RPMI7951 (cell line): ENCODE measurements around the gene EXTL1. TPM values are rescaled to one million over a fixed set of nuclear protein-coding genes. Genes with fewer than 3 reads are reported as not detected.
"Not testable (repeated sequence)": the region's sequence is repeated elsewhere in the genome, so short reads cannot be mapped to it uniquely, and the experiment has no call there.

Source experiments
- DNase-seq: peaks from one replicate; pipeline ENCODE4 v3.0.0-alpha.2; 2012; ENCODE audit warnings: low read depth
- total RNA-seq: library from RNA; depleted of rRNA; stranded (reverse); fragments of >200 nt; shearing (Covaris generic); gene quantifications from 2 replicates; pipeline ENCODE4 v1.2.3, GENCODE V29; 2014; rRNA removed

Gene EXTL1, protein sequence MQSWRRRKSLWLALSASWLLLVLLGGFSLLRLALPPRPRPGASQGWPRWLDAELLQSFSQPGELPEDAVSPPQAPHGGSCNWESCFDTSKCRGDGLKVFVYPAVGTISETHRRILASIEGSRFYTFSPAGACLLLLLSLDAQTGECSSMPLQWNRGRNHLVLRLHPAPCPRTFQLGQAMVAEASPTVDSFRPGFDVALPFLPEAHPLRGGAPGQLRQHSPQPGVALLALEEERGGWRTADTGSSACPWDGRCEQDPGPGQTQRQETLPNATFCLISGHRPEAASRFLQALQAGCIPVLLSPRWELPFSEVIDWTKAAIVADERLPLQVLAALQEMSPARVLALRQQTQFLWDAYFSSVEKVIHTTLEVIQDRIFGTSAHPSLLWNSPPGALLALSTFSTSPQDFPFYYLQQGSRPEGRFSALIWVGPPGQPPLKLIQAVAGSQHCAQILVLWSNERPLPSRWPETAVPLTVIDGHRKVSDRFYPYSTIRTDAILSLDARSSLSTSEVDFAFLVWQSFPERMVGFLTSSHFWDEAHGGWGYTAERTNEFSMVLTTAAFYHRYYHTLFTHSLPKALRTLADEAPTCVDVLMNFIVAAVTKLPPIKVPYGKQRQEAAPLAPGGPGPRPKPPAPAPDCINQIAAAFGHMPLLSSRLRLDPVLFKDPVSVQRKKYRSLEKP
- 2.2 and 4.1 TPM in 2 replicates for total RNA-seq

DNA sequence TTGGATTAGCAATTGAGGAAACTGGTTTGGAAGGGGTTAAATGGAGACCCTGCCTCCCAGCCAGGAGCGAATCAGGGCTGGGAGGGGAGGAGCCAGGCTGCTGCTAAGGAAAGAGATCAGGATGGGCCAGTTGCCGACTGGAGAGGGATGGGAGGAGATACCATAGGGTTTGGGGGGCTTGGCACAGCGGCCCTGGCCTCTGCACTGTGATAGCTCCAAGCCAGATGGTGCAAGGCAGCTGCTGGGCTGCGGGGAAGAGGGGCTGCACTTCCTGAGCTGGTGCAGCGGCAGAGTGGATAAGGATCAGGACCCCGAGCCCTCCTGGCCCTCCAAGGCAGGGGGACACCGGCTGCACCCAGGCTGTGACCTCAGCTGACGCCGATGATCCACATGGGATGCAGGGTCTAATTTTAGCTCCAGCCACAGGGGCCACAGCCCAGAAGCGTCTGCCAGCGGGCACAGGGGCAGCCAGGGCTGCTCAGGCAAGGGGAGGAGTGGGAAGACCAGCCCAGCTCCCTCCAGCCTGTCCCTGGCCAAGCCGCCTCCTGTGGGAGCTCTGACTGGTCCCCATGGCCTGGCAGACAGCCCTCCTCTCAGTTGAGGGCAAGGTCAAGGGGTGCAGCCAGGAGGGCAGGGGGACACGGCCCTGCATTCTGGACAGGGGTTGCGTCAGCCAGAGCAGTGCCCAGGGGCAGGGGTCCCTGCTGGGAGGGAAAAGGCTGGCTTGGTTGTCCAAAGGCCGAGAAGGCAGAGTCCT lies at the start of gene EXTL1:
Gene EXTL1 (plus strand): TSS at position 129 of the 757 bp plus-strand sequence. CDS start 872 bp downstream, outside the sequence.
- DNase-seq: peak; percentile 62

DNA sequence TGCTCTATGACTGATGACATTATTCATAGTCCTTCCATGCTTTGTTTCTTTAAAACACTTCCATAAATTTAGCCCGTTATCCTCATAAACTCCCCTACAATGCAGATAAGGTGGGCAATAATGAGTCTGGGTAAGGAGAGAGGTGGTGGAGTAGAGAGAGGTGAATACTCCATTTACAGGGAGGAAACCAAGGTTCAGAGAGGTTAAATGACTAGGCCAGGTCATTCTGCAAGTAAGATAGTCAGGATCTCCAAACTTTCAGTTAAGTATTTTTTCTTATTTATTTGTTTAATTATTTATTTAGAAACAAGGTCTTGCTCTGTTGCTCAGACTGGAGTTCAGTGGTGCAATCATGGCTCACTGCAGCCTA lies 49.8 kb upstream of the EXTL1 start:
- no peak for DNase-seq

DNA sequence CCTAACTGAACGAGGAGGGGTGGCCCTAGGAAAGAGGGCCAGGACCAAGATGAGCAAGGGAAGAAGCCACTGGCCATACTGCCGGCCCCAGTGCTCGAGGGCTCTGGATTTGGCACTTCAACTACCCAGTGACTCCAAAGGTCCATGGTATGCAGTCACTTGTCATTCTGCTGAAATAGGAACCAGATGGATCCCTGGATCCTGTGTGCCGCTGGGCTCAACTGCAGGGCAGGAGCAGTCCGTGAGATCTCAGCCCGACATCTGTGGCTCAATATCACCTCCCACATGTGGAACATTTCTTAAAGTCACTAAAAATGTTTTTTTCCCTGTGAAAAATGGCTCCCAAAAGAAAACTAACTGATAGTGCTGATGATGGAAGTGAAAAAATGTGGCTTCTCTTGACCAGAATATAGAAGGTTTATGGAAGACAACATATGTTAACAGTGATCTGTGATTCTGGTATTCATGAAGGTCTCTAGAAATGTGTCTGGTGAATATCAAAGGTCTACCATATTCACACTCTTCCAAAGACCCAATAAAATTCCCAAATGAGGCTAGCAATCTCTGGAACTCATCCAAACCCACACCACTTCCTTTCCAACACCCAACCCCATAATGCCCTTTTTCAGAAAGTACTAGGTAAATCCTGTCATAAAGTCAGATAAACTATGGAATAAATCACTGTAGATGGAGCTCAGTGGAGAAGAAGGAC lies 47.8 kb upstream of the EXTL1 start:
- DNase-seq: peak; percentile 20

GRCh38 chr1:25977801-25978200 lies 43.8 kb upstream of the EXTL1 start:
- no peak for DNase-seq

DNA sequence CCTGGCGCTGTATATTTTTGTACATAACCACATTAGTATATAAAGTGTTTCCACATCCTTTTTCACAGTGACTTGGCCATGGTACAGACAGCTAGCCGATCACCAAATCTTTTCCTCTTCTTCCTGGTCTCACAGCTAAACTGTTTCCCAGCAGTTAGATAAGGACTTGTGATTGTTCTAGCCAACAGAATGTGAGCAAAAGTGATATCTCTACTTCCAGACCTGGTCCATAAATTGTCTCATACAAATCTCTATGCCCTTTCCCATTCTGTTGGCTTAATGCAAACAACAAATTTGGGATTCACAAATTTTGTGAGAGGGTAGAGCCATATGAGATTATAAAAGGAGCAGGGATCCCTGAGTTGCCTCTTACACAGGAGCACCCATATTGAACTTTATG lies 43.2 kb upstream of the EXTL1 start:
- no peak for DNase-seq

- no peak for DNase-seq
Measured at GRCh38 chr1:25979210-25979609, 42.4 kb upstream of the EXTL1 start.

GRCh38 chr1:25985171-25985570 lies 36.4 kb upstream of the EXTL1 start:
- DNase-seq: no peak

- DNase-seq: no peak
Measured at GRCh38 chr1:25985670-25986069, 35.9 kb upstream of the EXTL1 start.

DNA sequence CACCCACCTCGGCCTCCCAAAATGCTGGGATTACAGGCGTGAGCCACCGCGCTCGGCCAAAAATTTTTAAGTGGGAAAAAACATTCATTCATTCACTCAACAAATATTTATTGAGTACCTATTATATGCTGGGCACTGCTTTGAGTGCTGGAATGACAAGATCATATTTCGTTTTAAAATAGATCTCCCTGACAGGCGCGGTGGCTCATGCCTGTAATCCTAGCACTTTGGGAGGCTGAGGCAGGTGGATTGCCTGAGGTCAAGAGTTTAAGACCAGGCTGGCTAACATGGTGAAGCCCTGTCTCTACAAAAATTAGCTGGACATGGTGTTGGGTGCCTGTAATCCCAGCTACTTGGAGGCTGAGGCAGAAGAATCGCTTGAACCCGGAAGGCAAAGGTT lies 34.8 kb upstream of the EXTL1 start:
- DNase-seq: not testable (repeated sequence)

- no peak for DNase-seq
Measured at GRCh38 chr1:25987951-25988350, 33.6 kb upstream of the EXTL1 start.

DNA sequence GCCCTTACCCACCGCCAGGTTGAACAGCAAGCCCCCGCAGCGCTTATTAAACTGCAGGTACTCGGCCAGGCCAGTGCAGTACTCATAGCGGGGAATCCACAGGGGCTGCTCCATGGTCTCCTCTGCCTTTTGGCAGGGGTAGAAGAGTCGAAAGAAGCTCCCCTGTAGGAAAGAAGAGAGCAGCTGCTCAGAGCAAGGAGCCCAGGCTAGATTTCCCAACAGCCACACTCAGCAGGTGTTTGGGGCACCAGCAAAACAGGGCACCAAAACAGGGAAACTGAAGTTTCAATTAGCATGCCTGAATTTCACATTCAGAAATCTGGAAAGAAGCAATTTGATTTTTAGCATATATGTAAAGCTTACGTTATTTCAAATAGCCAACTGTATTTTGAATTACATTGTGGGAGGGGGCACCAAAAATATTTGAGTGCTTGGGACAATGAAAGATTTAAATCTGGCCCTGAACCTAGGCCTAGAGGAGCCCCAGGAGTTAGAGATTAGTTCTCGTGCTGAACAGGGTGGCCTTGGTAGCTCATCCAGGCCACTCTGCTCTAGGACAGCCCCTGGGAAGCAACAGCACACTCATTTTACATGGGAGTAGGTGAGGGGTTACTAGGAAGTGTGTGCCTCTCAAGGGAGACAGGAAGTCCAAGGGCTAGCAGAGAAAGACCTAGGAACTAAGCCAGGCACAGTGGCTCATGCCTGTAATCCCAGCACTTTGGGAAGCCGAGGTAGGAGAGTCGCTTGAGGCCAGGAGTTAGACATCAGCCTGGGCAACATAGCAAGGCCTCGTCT lies 31.9 kb upstream of the EXTL1 start:
- no peak for DNase-seq

GRCh38 chr1:25990251-25990650 lies 31.3 kb upstream of the EXTL1 start:
- no peak for DNase-seq

DNA sequence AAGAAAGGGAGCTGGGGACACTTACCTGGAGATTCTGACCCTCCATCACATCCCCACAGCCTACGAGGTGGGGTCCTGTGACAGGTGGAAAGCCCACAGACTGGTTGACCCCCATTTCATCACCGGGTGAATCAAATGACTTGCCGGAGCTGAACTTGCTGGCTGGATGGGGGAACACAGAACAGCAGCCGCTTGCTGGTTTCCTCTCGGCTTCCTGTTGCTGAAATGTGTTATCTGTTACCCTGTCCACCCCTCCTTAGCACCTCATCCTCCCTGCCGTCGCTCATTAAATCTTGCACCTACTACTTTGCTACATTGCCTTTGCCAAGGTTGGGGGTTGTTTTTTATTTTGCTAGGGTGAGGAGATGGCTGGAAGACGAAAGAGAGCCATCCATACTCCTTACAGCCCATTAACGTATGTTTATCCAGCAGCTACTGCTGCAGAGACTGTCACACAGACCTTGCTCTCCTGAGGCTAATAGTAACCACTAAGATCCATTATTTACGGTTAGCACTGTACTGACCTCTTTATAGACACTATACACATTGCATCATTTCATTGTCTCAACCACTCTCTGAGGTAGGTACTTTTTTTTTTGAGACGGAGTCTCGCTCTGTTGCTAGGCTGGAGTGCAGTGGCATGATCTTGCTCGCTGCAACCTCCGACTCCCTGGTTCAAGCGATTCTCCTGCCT lies 30.7 kb upstream of the EXTL1 start:
- DNase-seq: no peak

DNA sequence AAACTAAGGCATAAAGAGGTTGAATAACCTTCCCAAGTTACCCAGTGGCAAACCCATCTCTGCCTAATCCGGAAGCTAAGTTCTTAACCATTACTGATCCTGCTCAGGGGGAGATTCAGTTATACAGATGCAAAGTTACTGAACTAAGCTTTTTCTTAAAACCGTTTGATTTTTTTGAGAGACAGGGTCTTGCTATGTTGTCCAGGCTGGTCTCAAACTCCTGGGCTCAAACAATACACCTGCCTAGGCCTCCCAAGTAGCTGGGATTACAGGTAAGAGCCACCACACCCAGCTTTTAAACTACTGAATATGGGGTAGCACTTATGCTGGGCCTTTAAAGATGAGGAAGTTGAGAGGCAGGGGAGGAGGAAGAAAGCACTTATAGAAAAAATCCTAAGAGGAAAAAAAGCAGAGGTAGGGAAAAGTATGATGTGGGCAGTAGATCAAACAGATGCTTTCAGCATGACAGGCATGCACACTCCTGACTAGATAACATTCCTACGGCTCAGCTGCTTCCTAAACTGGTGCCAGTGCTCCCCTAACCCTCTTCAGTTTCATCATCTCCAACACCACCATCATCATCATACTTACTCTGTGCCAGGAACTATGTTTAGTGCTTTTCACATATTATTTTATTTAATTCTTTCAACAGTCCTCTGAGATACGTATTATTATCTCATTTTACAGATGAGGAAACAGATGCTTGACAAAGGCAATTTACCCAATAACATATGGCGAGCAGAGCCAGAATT lies 29.5 kb upstream of the EXTL1 start:
- peak; percentile 19 for DNase-seq

- DNase-seq: no peak
Measured at GRCh38 chr1:25992689-25993171, 28.8 kb upstream of the EXTL1 start.

GRCh38 chr1:25993197-25993951 lies 28.2 kb upstream of the EXTL1 start:
- DNase-seq: no peak

DNA sequence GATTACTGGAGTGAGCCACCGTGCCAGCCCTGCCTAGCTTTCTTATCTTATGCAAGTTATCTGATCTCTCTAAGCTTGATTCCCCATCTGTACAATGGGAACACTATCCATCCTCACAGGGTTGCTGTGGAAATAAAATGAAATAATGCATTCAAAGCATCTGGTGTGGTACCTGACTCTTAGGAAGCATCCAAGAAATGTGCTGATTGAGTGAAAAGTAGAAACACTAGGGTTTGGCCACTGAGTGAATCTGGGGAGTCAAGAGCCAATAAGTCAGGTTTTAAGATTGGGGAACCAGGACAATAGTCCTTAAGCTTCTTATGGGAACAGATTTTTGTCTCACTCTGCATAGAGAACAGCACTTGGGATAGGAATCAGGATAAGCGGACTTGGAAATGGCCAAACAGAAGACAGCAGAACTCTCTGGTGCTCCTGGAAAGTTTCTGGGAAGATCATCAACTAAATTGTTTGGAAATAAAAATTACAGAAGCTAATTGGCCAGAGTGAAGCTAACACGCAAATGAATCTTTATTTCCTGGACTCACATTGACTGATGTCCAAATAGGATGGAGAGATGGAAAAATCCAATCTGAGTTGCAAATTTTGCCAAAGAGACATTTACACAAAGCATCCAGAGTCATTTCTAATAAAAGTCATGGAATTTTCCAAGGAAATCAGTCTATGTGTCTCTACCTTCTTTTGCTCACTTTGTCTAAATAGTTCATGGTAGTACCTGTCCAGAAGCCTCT lies 27.0 kb upstream of the EXTL1 start:
- no peak for DNase-seq
